ENCODE data around the gene TNFRSF12A.

Gene TNFRSF12A

GRCh38 chr16:3049921-3050481 lies 29.8 kb downstream of the TNFRSF12A start:
- Histone ChIP-seq H3K4me3 (ENCODE audit: low read length, poor library complexity, severe bottlenecking) (no peak overlapping the region), H3K9ac (ENCODE audit: low read depth, low read length, poor library complexity, severe bottlenecking) (no peak overlapping the region), H3K9me2 (replicated peaks; ENCODE audit: low read depth, low read length) (no peaks in the 10 kb centered on the region), H4K20me1 (ENCODE audit: insufficient read depth, low read length, poor library complexity, severe bottlenecking) (no peaks in the 10 kb centered on the region), H3K79me2 (ENCODE audit: insufficient read depth, low read length) (no peaks in the 10 kb centered on the region), H3K4me2 (ENCODE audit: low read depth, low read length, poor library complexity, severe bottlenecking) (no peak overlapping the region), H3K36me3 (ENCODE audit: insufficient read depth, low read length) (no peaks in the 10 kb centered on the region), H3K4me1 (ENCODE audit: insufficient read depth, low read length, poor library complexity, severe bottlenecking) (no peaks in the 10 kb centered on the region), H3K9me3 (ENCODE audit: insufficient read depth, low read depth, low read length) (no peaks in the 10 kb centered on the region), H3F3A (ENCODE audit: low read depth) (no peaks in the 10 kb centered on the region), H3K27me3 (ENCODE audit: insufficient read depth, low read length, poor library complexity, severe bottlenecking) (no peaks in the 10 kb centered on the region), H2AFZ (ENCODE audit: low read length) (no peak overlapping the region)
- TF ChIP-seq EZH2phosphoT487 (IDR thresholded peaks at IDR 0.05; ENCODE audit: borderline replicate concordance) (no peak), CTCF (conservative IDR thresholded peaks at IDR 0.05; ENCODE audit: low read length) (no peak)

DNA sequence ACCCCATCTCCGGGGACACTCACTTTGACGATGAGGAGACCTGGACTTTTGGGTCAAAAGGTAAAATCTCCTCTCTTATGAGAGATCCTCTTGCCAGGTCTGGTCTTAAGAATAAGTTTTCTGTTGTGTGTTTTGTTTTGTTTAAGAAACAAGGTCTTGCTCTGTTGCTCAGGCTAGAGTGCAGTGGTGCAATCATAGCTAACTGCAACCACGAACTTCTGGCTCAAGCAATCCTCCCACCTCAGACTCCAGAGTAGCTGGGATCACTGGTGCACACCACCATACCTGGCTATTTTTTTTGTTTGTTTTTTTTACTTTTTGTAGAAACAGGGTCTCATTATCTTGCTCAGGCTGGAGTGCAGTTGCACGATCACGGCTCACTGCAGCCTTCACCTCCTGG lies 30.3 kb downstream of the TNFRSF12A start:
- Histone ChIP-seq H3K4me3 (ENCODE audit: low read length, poor library complexity, severe bottlenecking) (no peak overlapping the region), H3F3A (ENCODE audit: low read depth) (no peaks in the 10 kb centered on the region), H3K9me2 (replicated peaks; ENCODE audit: low read depth, low read length) (no peaks in the 10 kb centered on the region), H3K27me3 (ENCODE audit: insufficient read depth, low read length, poor library complexity, severe bottlenecking) (no peaks in the 10 kb centered on the region), H3K9ac (ENCODE audit: low read depth, low read length, poor library complexity, severe bottlenecking) (no peak overlapping the region), H3K4me1 (ENCODE audit: insufficient read depth, low read length, poor library complexity, severe bottlenecking) (no peaks in the 10 kb centered on the region), H3K36me3 (ENCODE audit: insufficient read depth, low read length) (no peaks in the 10 kb centered on the region), H3K9me3 (ENCODE audit: insufficient read depth, low read depth, low read length) (no peaks in the 10 kb centered on the region), H2AFZ (ENCODE audit: low read length) (no peak overlapping the region), H3K79me2 (ENCODE audit: insufficient read depth, low read length) (no peaks in the 10 kb centered on the region), H3K4me2 (ENCODE audit: low read depth, low read length, poor library complexity, severe bottlenecking) (no peak overlapping the region), H4K20me1 (ENCODE audit: insufficient read depth, low read length, poor library complexity, severe bottlenecking) (no peaks in the 10 kb centered on the region)
- TF ChIP-seq CTCF (conservative IDR thresholded peaks at IDR 0.05; ENCODE audit: low read length), result no peak
- no peak for TF ChIP-seq EZH2phosphoT487 (IDR thresholded peaks at IDR 0.05; ENCODE audit: borderline replicate concordance)

- no peak overlapping the region for H3K9ac ChIP-seq (ENCODE audit: low read depth, low read length, poor library complexity, severe bottlenecking)
- H3F3A ChIP-seq (ENCODE audit: low read depth), result no peaks in the 10 kb centered on the region
- no peaks in the 10 kb centered on the region for H3K27me3 ChIP-seq (ENCODE audit: insufficient read depth, low read length, poor library complexity, severe bottlenecking)
- H3K4me1 ChIP-seq (ENCODE audit: insufficient read depth, low read length, poor library complexity, severe bottlenecking), result no peaks in the 10 kb centered on the region
- H2AFZ ChIP-seq (ENCODE audit: low read length), result no peak overlapping the region
- H3K36me3 ChIP-seq (ENCODE audit: insufficient read depth, low read length), result no peaks in the 10 kb centered on the region
- H3K79me2 ChIP-seq (ENCODE audit: insufficient read depth, low read length), result no peaks in the 10 kb centered on the region
- no peaks in the 10 kb centered on the region for H3K9me3 ChIP-seq (ENCODE audit: insufficient read depth, low read depth, low read length)
- H3K4me3 ChIP-seq (ENCODE audit: low read length, poor library complexity, severe bottlenecking), result no peak overlapping the region
- TF ChIP-seq CTCF (conservative IDR thresholded peaks at IDR 0.05; ENCODE audit: low read length) (no peak), EZH2phosphoT487 (IDR thresholded peaks at IDR 0.05; ENCODE audit: borderline replicate concordance) (no peak)
- H4K20me1 ChIP-seq (ENCODE audit: insufficient read depth, low read length, poor library complexity, severe bottlenecking), result no peaks in the 10 kb centered on the region
- no peaks in the 10 kb centered on the region for H3K9me2 ChIP-seq (replicated peaks; ENCODE audit: low read depth, low read length)
- no peak overlapping the region for H3K4me2 ChIP-seq (ENCODE audit: low read depth, low read length, poor library complexity, severe bottlenecking)
These were observed 30.8 kb downstream of the TNFRSF12A start for GRCh38 chr16:3051009-3051408.
